IPS-18c (cell line): ENCODE results near the gene SPATS2L.

Experiments
- H3K4me3 ChIP-seq: 2 replicates; pipeline ENCODE4 v1.7.0; 2013; ENCODE audit warnings: low read depth, mild to moderate bottlenecking, low read length, moderate library complexity; ENCODE audit not compliant: insufficient read depth
- H3K9me3 ChIP-seq: one replicate; pipeline ENCODE4 v1.6.1; 2013; ENCODE audit warnings: mild to moderate bottlenecking, low read length, moderate library complexity; ENCODE audit not compliant: control insufficient read depth, insufficient read depth

SPATS2L gene

DNA sequence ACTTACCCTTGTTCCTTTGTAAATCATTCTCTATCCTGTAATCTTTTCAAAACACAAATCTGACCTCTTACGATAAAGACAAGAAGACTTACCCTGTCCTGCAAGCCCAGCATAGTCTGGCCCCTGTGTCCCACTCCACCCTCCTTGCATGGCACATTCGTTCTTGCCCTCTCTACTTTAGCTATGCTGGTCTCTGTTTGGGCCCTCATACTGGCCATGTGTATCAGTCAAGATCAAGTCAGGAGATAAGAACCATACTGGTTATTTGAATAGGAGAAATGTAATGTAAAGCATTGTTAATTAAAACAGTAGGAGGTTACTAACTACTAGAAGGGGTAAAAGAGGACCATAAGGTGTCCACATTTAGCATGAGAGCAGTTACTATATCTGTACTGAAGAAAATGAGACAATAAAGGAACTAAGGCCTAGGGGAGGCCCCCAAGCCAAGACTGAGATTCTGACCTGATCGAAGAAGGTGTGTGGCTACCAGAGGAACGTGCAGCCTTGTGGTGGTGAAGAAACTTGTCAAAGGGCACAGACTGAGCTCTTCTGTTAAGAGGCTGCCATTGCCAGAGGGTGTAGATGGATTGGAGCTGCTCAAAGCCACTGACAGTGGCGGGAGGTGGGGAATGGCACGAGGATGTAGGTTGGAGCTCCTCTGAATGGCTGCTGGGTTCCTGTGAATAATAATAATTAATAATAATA is 122.6 kb downstream of the SPATS2L start:
- no peak overlapping the region for H3K4me3 ChIP-seq
- H3K9me3 ChIP-seq, result no peaks in the 10 kb centered on the region

DNA sequence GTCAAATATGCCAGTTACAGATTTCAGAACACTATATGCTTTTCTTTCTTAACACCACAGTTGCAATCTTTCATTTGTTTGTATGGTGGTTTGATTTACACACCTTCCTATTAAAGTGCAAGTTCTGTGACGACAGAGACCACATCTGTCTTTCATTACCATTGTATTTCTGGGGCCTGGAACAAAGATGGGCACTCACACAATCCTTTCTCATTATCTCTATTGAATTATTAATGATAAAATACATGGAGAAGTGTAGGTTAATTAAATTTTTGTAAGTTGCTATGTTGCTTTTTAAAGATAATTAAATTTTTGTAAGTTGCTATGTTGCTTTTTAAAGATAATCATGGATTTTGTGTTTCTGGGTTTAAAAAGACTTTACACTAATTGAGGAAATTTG is 123.5 kb downstream of the SPATS2L start:
- H3K9me3 ChIP-seq, result no peaks in the 10 kb centered on the region
- no peak overlapping the region for H3K4me3 ChIP-seq

DNA sequence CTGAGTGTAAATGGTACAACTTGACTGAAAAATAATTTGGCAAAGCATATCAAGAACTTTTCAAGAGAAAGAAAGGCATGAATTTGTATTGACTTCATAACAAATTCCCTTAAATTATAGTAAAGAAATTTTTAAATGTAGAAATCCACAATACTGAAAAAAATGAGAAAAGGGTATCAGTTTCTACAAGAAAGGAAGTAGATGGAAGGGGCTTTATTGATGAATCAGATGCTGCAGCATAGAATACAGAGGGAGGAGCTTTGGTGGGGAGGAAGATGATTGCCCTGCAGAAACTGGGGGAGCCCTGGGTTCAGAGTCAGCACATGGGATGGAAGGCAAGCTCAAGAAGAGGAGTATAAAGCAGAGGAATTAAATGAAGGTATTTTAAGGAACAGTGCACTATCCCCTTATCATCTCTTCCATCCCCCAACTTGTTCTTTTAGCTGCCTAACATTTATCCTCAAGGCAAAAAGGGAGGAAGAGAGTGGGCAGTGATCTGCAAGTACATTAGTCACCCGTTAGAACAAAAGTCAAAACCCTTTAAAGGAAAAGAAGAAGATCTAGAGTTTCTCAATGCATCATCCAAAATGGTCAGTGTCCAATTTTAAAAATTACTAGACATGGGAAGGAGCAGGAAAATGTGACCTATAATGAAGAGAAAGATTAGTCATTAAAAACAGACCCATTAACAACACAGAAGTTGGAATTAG is 125.7 kb downstream of the SPATS2L start:
- H3K4me3 ChIP-seq, result no peak overlapping the region
- H3K9me3 ChIP-seq, result no peaks in the 10 kb centered on the region

GRCh38 chr2:200435379-200435778 is 128.9 kb downstream of the SPATS2L start:
- no peak overlapping the region for H3K4me3 ChIP-seq
- H3K9me3 ChIP-seq, result no peaks in the 10 kb centered on the region

- no peaks in the 10 kb centered on the region for H3K9me3 ChIP-seq
- H3K4me3 ChIP-seq, result no peak overlapping the region
Measured at GRCh38 chr2:200438251-200438650, 131.8 kb downstream of the SPATS2L start.

DNA sequence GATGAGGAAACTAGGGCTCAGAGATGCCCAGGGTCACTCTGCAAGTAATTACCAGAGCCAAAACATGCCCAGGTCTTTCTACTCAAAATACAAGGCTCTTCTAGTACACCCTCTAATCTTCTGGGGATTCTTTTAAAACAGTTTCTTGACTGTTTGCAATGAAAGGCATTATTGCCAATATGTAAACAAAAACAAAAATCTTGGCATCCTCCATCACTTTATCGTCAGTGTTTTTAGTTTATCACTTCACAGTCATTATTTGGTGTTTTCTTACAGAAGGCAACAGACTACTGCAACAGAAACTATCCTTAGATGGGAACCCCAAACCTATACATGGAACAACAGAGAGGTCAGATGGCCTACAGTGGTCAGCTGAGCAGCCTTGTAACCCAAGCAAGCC is 132.4 kb downstream of the SPATS2L start:
- Histone ChIP-seq H3K9me3 (no peaks in the 10 kb centered on the region), H3K4me3 (no peak overlapping the region)

- Histone ChIP-seq H3K9me3 (no peaks in the 10 kb centered on the region), H3K4me3 (no peak overlapping the region)
Measured at GRCh38 chr2:200439981-200440380, 133.5 kb downstream of the SPATS2L start.

DNA sequence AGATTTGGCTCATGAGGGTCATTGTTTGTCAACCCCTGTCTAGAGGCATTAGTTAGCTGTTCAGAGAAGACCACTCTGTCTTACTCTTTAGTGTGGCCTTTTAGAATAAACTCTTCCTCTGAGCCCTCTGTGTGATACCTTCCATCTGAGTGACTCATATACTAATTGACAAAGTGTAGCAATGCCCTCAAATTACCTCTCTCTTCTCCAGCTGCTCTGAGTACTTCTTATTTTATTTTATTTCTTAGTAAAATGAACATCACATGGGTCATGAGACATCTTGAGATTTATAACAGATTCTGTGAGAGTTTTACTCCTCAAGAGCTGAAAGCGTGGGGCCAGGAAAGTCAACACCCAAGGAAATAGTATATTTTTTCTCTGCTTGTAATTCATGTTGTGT is 136.0 kb downstream of the SPATS2L start:
- Histone ChIP-seq H3K4me3 (no peak overlapping the region), H3K9me3 (no peaks in the 10 kb centered on the region)

DNA sequence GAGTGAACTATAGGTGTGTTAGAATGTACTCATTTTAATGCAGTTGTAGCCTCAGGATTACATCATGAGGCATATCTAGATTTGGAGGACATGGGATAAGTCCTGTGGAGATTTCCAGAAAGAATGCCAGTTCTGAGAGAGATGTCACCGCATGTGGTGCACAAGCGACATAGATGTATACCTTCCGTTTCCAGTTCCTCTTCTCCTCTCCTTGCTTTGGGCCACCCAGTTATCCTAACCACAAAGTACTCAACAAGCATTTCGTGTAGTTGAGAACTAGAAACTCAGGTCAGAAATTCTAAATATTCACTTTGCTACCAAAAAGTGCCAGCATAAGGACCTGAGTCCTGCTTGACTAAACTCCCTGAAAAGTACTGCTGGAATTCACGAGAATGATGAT is 136.9 kb downstream of the SPATS2L start:
- Histone ChIP-seq H3K9me3 (no peaks in the 10 kb centered on the region), H3K4me3 (no peak overlapping the region)

GRCh38 chr2:200443916-200444315 is 137.4 kb downstream of the SPATS2L start:
- H3K9me3 ChIP-seq, result no peaks in the 10 kb centered on the region
- no peak overlapping the region for H3K4me3 ChIP-seq

- no peaks in the 10 kb centered on the region for H3K9me3 ChIP-seq
Measured at GRCh38 chr2:200444530-200444929, 138.0 kb downstream of the SPATS2L start.

GRCh38 chr2:200445284-200445683 is 138.8 kb downstream of the SPATS2L start:
- Histone ChIP-seq H3K4me3 (no peak overlapping the region), H3K9me3 (no peaks in the 10 kb centered on the region)

More at GRCh38 chr2:200444530-200444929, 138.0 kb downstream of the SPATS2L start:
- no peak overlapping the region for H3K4me3 ChIP-seq

GRCh38 chr2:200446612-200447011 is 140.1 kb downstream of the SPATS2L start:
- no peak overlapping the region for H3K4me3 ChIP-seq
- no peaks in the 10 kb centered on the region for H3K9me3 ChIP-seq

- Histone ChIP-seq H3K9me3 (no peaks in the 10 kb centered on the region), H3K4me3 (no peak overlapping the region)
Measured at GRCh38 chr2:200447139-200447855, 140.8 kb downstream of the SPATS2L start.

DNA sequence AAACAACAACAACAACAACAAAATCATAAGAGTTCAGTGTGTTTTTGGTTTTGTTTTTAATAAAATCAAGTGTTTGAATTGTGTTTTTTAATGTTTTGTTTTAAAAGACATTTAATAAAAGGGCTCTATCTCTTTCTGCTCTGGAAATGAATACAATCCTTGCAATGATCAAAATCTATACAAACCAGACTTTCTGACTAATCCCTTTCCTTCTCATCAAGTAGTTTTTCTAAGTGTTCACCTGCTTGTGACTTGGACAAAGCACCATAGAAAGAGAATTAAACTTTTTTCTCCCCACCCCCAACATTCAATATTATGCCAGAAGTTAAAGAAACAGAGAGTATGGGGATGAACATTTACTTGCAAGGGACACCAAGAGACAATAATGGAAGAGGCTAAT is 142.0 kb downstream of the SPATS2L start:
- Histone ChIP-seq H3K9me3 (no peaks in the 10 kb centered on the region), H3K4me3 (no peak overlapping the region)

DNA sequence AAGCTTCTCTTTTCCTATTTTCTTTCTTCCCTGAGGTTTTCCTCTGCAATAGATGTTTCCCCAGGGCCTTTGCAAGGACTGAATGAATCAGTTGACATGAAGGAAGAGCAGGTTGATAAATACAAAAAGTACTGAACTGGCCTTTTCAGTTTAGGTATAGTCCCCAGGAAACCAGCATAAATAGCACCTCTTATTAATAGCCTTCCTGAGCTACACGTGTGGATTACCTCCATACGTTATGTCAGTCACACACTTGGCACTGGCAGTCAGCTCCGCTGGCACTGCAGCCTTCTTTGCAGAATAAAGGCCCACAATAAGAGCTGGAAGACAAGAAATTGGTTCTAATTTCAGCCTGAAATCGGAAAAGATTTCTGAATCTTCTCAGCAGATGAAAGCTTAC is 142.7 kb downstream of the SPATS2L start:
- Histone ChIP-seq H3K4me3 (no peak overlapping the region), H3K9me3 (no peaks in the 10 kb centered on the region)

DNA sequence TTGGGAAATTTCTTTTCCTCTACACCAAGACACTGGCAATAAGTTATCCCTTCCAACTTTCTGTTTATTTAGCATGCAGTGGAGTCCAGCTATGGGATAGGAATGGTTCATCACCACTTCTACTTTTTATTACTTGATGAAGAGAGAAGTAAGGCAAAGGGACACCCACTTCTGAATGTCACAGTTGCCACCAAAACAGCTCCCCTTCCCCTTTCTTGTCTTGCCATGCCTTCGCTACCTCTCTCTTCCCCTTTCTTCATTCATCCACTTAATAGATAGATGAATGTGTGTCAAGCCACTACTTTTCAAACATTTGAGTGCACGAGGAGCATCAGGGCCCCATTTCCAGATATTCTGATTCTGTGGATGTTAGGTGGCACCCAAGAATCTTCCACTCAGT is 143.8 kb downstream of the SPATS2L start:
- no peaks in the 10 kb centered on the region for H3K9me3 ChIP-seq
- no peak overlapping the region for H3K4me3 ChIP-seq

GRCh38 chr2:200451511-200451910 is 145.0 kb downstream of the SPATS2L start:
- Histone ChIP-seq H3K9me3 (no peaks in the 10 kb centered on the region), H3K4me3 (no peak overlapping the region)
